Endothelial cell (in vitro differentiated cells): ENCODE results near the gene MYO7A. TPM values are rescaled to one million over a fixed set of nuclear protein-coding genes. Genes with fewer than 3 reads are reported as not detected.

Experiments
- DNase-seq: peaks from one replicate; pipeline ENCODE4 v3.0.0; 2021; ENCODE audit warnings: low spot score
- H3K27ac Mint-ChIP-seq: one replicate; pipeline ENCODE4 v1.8.0; 2021; ENCODE audit warnings: mixed read lengths, inconsistent platforms; ENCODE audit not compliant: unreplicated experiment
- H3K27me3 Mint-ChIP-seq: one replicate; pipeline ENCODE4 v1.8.0; 2021; ENCODE audit warnings: mild to moderate bottlenecking, moderate library complexity, mixed read lengths, inconsistent platforms; ENCODE audit not compliant: unreplicated experiment
- H3K36me3 Mint-ChIP-seq: one replicate; pipeline ENCODE4 v1.8.0; 2021; ENCODE audit warnings: mild to moderate bottlenecking, low read depth, mixed read lengths, inconsistent platforms; ENCODE audit not compliant: unreplicated experiment
- H3K4me1 Mint-ChIP-seq: one replicate; pipeline ENCODE4 v1.8.0; 2021; ENCODE audit warnings: mild to moderate bottlenecking, mixed read lengths, inconsistent platforms; ENCODE audit not compliant: unreplicated experiment
- H3K4me3 Mint-ChIP-seq: one replicate; pipeline ENCODE4 v1.8.0; 2021; ENCODE audit warnings: mild to moderate bottlenecking, mixed read lengths, inconsistent platforms; ENCODE audit not compliant: unreplicated experiment
- H3K9me3 Mint-ChIP-seq: one replicate; pipeline ENCODE4 v1.8.0; 2021; ENCODE audit warnings: mixed read lengths, inconsistent platforms; ENCODE audit not compliant: unreplicated experiment
- CTCF ChIP-seq: fragments of 200-600 bp; sonication (generic); IDR thresholded peaks from one replicate; pipeline ENCODE4 v1.5.0; 2021; ENCODE audit warnings: antibody characterized with exemption; ENCODE audit not compliant: unreplicated experiment
- total RNA-seq: library from RNA; stranded (reverse); fragmentation: NEBNext Ultra II Directional; extraction: Animal tissue kit (Norgen Biotek cat#: 25700); gene quantifications from one replicate; pipeline ENCODE4 v1.2.1, GENCODE V29; 2021; ENCODE audit not compliant: unreplicated experiment

The MYO7A gene
- total RNA-seq, 1 donor from 2014 or later = 18.3 TPM

- Mint-ChIP-seq H3K9me3 (no peaks in the 10 kb centered on the region), H3K4me3 (no peak overlapping the region), H3K27ac (no peak overlapping the region), H3K36me3 (no peaks in the 10 kb centered on the region), H3K27me3 (no peaks in the 10 kb centered on the region), H3K4me1 (peaks cover 3% of the 10 kb centered on the region)
- no peak for TF ChIP-seq CTCF
- no peak for DNase-seq
Observed at GRCh38 chr11:77252555-77253270, 124.7 kb downstream of the MYO7A start.

GRCh38 chr11:77253690-77254089 lies 125.6 kb downstream of the MYO7A start:
- no peak overlapping the region for H3K4me3 Mint-ChIP-seq
- H3K36me3 Mint-ChIP-seq = no peaks in the 10 kb centered on the region
- TF ChIP-seq CTCF = no peak
- H3K9me3 Mint-ChIP-seq = no peaks in the 10 kb centered on the region
- DNase-seq = no peak
- H3K4me1 Mint-ChIP-seq = peaks cover 3% of the 10 kb centered on the region
- no peak overlapping the region for H3K27ac Mint-ChIP-seq
- no peaks in the 10 kb centered on the region for H3K27me3 Mint-ChIP-seq

- Mint-ChIP-seq H3K4me3 (no peak overlapping the region), H3K9me3 (no peaks in the 10 kb centered on the region), H3K4me1 (peaks cover 3% of the 10 kb centered on the region), H3K27ac (no peak overlapping the region), H3K27me3 (peaks cover 1% of the 10 kb centered on the region), H3K36me3 (no peaks in the 10 kb centered on the region)
- no peak for TF ChIP-seq CTCF
- DNase-seq = no peak
Observed at GRCh38 chr11:77259641-77260040, 131.6 kb downstream of the MYO7A start.

GRCh38 chr11:77262803-77263202 lies 134.8 kb downstream of the MYO7A start:
- peaks cover 4% of the 10 kb centered on the region for H3K4me1 Mint-ChIP-seq
- peaks cover 1% of the 10 kb centered on the region for H3K27me3 Mint-ChIP-seq
- TF ChIP-seq CTCF = no peak
- H3K36me3 Mint-ChIP-seq = no peaks in the 10 kb centered on the region
- no peaks in the 10 kb centered on the region for H3K9me3 Mint-ChIP-seq
- no peak overlapping the region for H3K27ac Mint-ChIP-seq
- no peak overlapping the region for H3K4me3 Mint-ChIP-seq
- no peak for DNase-seq

Other genes with a start within 250 kb of the MYO7A start
- gene B3GNT6, start 93.8 kb upstream of the MYO7A start, total RNA-seq = not detected
- 29.7 TPM for gene CAPN5, start 61.3 kb upstream of the MYO7A start, total RNA-seq
- gene OMP, start 25.4 kb upstream of the MYO7A start, total RNA-seq = not detected
- gene GDPD4, start 173.4 kb downstream of the MYO7A start, total RNA-seq = not detected